AG10803 (cell line): ENCODE results near the gene MTUS2.
A peak's percentile ranks its signal among the peaks of the same experiment; 100 is the strongest.

ENCODE experiments used
- DNase-seq: peaks from one replicate; pipeline ENCODE4 v3.0.0; 2010; ENCODE audit warnings: low read depth
- H3K4me3 ChIP-seq: 2 replicates; pipeline ENCODE4 v1.5.1; 2011; ENCODE audit warnings: mild to moderate bottlenecking, low read length, control low read depth
- TF ChIP-seq, protein P1 (sequence below): conservative IDR thresholded peaks from 2 replicates; pipeline ENCODE4 v1.5.1; 2011; ENCODE audit warnings: mild to moderate bottlenecking, low read length, control low read depth, inconsistent platforms

Gene MTUS2

DNA sequence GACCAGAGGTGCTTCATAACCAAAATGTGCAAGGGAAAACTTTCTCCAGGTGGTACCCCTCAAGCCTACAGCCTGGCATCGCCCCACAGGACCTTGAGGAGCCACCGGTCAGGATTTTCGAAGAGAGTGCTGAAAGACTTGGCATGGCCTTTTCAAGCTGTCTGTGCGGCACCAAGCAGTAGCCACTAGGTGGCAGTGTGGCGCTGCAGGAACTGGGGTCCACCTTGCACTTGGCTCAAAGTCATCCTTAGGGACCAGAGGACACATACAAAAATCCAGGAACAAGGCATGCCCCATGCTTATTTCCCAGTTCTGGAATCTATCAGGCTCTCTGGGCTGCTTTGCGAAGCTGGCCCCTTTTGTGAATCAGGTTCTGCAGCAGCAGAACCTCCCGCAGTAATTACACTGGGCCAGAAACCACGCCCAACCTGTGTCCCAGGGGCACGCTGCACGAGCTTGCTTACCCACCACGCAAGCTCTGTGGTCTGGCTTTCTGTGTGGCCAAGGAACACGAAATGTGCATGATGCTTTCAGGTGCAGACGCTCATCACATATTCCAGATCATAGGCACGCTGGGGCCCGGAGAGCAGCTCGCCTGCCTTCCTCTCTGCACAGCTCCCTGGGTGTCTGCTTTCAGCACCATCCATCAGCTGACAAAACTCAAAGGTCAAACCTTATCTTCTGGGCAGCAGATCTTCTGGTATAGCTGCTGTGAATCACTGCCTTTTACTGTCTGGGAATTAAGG lies 688.2 kb downstream of the MTUS2 start:
- peak; percentile 83 for DNase-seq
- H3K4me3 ChIP-seq: no peak overlapping the region
- TF ChIP-seq, protein P1, sequence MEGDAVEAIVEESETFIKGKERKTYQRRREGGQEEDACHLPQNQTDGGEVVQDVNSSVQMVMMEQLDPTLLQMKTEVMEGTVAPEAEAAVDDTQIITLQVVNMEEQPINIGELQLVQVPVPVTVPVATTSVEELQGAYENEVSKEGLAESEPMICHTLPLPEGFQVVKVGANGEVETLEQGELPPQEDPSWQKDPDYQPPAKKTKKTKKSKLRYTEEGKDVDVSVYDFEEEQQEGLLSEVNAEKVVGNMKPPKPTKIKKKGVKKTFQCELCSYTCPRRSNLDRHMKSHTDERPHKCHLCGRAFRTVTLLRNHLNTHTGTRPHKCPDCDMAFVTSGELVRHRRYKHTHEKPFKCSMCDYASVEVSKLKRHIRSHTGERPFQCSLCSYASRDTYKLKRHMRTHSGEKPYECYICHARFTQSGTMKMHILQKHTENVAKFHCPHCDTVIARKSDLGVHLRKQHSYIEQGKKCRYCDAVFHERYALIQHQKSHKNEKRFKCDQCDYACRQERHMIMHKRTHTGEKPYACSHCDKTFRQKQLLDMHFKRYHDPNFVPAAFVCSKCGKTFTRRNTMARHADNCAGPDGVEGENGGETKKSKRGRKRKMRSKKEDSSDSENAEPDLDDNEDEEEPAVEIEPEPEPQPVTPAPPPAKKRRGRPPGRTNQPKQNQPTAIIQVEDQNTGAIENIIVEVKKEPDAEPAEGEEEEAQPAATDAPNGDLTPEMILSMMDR: peak; percentile 98

DNA sequence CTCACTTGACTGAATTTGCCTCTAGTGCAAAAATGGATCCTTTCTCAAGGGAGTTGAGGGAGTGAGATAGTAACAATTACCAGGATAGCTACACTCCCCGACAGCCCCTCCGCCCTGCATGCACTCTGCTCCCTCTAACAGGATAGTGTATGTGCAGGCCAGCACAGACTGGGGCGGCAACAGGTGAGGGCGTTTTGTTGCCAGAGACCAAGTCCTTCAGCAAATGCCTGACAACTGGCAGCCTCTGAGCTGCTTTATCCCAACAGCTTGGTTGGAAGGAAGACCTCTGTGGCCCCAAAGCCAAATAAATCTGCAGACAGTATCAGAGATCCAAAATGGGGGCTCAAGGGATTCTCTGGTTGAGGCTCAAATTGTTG lies 688.7 kb downstream of the MTUS2 start:
- TF ChIP-seq, protein P1: no peak
- H3K4me3 ChIP-seq: no peak overlapping the region
- DNase-seq: no peak

DNA sequence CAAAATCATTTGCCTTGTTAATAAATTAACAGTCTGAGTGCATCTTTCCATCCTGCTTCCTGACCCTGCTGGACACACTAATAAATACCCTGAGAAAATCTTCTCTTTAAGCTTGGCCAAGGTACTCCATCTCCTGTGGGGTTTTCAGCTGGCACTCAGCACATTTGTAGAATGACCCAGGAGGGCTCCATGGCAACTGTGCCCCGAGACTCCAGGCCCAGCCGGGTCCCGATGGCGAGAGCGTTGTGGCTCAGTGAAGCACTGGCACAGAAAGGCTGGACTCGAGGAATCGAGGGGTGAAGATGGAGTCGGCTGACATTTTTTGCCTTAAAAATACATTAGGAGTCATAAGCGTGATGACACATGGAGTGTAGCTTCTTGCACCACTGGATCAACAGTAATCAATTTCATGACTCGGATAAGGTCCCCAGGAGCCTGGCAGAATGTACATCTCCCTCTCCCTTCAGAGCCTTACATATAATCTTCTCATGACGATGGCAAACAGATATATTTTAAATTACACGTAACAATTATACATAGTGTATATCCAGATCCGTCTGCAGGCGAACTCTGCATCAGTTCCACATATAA lies 690.0 kb downstream of the MTUS2 start:
- TF ChIP-seq, protein P1: no peak
- peak; percentile 34 for DNase-seq

DNA sequence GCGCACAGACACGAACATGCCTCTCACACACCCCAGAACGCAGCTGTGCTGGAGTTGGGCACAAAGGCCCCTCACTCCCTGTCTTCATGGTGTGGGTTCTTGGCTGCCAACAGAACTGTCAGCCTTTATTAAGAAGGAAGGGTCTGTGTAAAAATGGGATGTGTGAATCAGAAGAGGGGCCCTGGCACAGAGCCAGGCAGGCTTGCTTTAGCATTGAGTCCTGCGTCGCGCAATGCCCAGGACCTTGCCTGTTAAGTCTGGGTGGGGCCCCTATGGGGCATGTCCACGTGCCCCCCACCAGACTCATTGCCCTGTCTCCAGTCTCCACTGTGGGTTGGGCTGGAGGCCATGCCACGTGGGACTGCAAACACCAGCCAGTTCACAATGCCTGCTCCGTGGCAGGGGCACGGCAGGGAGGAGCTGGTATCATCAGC lies 690.5 kb downstream of the MTUS2 start:
- TF ChIP-seq, protein P1: no peak
- DNase-seq: no peak
- H3K4me3 ChIP-seq: no peak overlapping the region

More for the DNA sequence above, 690.0 kb downstream of the MTUS2 start:
- H3K4me3 ChIP-seq: no peak overlapping the region

DNA sequence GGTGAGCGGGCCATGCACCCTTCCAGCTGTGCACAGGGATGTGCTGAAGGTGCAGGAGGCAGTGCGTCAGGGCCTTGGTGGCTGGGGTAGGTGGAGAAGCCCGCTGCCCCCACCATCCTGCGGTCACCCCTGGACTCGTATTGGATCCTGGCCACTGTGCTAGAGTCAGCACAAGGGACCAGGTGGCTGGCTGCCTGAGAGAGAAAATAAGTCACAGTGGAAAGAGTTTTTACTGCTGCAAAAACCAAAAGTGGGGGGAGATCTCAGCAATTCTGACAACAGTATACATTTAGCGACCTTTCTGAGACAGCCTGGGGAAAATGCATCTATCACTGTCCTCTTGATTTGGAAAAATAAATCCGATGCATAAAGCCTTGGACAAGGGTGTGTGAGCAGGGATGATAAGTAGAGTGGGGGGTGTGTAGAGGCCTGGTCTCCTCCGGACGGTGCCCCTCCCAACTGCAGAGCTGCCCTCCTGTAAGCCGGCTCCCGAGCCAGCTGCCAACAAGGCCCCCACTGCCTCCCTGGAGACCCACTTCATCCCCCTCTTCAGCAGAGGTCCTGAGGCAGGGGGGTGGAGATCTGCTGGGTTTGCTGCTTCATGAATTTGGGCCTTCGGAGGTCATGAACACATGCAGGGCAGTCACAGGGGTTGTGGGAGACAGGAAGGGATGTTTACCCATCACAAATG lies 691.1 kb downstream of the MTUS2 start:
- no peak for DNase-seq
- TF ChIP-seq, protein P1: no peak
- no peak overlapping the region for H3K4me3 ChIP-seq

DNA sequence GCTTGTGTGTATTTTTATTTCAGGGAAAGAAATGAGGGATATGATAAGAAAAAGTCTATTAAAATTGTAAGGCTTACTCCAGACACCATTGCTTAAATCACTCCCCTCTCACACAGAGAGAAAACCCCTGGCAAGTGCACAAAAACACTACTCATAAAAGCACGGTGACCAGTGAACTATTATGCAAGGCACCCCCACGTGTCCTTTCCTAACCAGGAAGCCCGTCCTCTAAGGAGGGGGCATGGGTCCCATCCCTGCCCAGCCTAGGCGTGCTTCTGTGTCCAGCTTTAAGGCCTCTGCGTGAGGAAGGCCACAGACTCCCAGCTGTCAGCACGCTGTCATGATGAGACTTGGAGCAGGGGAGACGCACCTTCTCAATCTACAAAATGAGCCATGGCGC lies 691.8 kb downstream of the MTUS2 start:
- H3K4me3 ChIP-seq: no peak overlapping the region
- TF ChIP-seq, protein P1: no peak
- DNase-seq: peak; percentile 77
